H9 (cell line): ENCODE measurements around the gene IL5RA. TPM values are rescaled to one million over a fixed set of nuclear protein-coding genes. Genes with fewer than 3 reads are reported as not detected.

ENCODE experiments used
- DNase-seq: peaks from one replicate; pipeline ENCODE4 v3.0.0-alpha.2; 2017
- H2AFZ ChIP-seq: one replicate; pipeline ENCODE4 v1.6.1; 2013; ENCODE audit warnings: mild to moderate bottlenecking, low read length, control low read depth, moderate library complexity
- H2AK5ac ChIP-seq: 2 replicates; pipeline ENCODE4 v1.6.1; 2013; ENCODE audit warnings: low read length, control low read depth, mixed read lengths; ENCODE audit not compliant: insufficient read length
- H2BK120ac ChIP-seq: one replicate; pipeline ENCODE4 v1.6.1; 2013; ENCODE audit warnings: low read depth, mild to moderate bottlenecking, low read length, control low read depth, inconsistent platforms; ENCODE audit not compliant: poor library complexity, severe bottlenecking
- H2BK12ac ChIP-seq: 2 replicates; pipeline ENCODE4 v1.6.1; 2013; ENCODE audit warnings: low read length, control low read depth, mixed read lengths, low read depth; ENCODE audit not compliant: insufficient read length
- H2BK15ac ChIP-seq: 2 replicates; pipeline ENCODE4 v1.6.1; 2013; ENCODE audit warnings: low read depth, low read length, control low read depth
- H2BK20ac ChIP-seq: one replicate; pipeline ENCODE4 v1.6.1; 2013; ENCODE audit warnings: low read depth, mild to moderate bottlenecking, low read length, control low read depth, inconsistent platforms; ENCODE audit not compliant: poor library complexity, severe bottlenecking
- H2BK5ac ChIP-seq: 2 replicates; pipeline ENCODE4 v1.6.1; 2013; ENCODE audit warnings: low read length, control low read depth, mixed read lengths; ENCODE audit not compliant: insufficient read length
- H3K14ac ChIP-seq: 2 replicates; pipeline ENCODE4 v1.6.1; 2013; ENCODE audit warnings: low read length, control low read depth; ENCODE audit not compliant: insufficient read depth
- H3K18ac ChIP-seq: 2 replicates; pipeline ENCODE4 v1.6.1; 2013; ENCODE audit warnings: low read depth, mild to moderate bottlenecking, mixed read lengths, low read length, control low read depth; ENCODE audit not compliant: insufficient read length
- H3K23ac ChIP-seq: 2 replicates; pipeline ENCODE4 v1.6.1; 2013; ENCODE audit warnings: low read length, control low read depth, mixed read lengths, low read depth; ENCODE audit not compliant: insufficient read length
- H3K23me2 ChIP-seq: 2 replicates; pipeline ENCODE4 v1.6.1; 2013; ENCODE audit warnings: low read depth, mild to moderate bottlenecking, mixed read lengths, low read length, control low read depth; ENCODE audit not compliant: insufficient read length, poor library complexity, severe bottlenecking
- H3K27ac ChIP-seq: 2 replicates; pipeline ENCODE4 v1.5.1; 2013; ENCODE audit warnings: low read length, control low read depth, mixed read lengths, low read depth; ENCODE audit not compliant: insufficient read length
- H3K27me3 ChIP-seq: 2 replicates; pipeline ENCODE4 v1.6.1; 2013; ENCODE audit warnings: low read length, control low read depth, inconsistent platforms; ENCODE audit not compliant: insufficient read depth
- H3K4ac ChIP-seq: 2 replicates; pipeline ENCODE4 v1.6.1; 2013; ENCODE audit warnings: low read depth, mild to moderate bottlenecking, control low read depth, inconsistent platforms, low read length, moderate library complexity
- H3K4me1 ChIP-seq: 2 replicates; pipeline ENCODE4 v1.6.1; 2013; ENCODE audit warnings: low read length, control low read depth, inconsistent platforms; ENCODE audit not compliant: insufficient read depth
- H3K4me2 ChIP-seq: 2 replicates; pipeline ENCODE4 v1.6.1; 2013; ENCODE audit warnings: low read length, control low read depth, mixed read lengths; ENCODE audit not compliant: insufficient read length, insufficient read depth
- H3K56ac ChIP-seq: 2 replicates; pipeline ENCODE4 v1.6.1; 2013; ENCODE audit warnings: low read depth, mild to moderate bottlenecking, mixed read lengths, low read length, control low read depth; ENCODE audit not compliant: insufficient read length
- H3K79me1 ChIP-seq: 2 replicates; pipeline ENCODE4 v1.6.1; 2013; ENCODE audit warnings: low read depth, mild to moderate bottlenecking, moderate library complexity, low read length, control low read depth, inconsistent platforms; ENCODE audit not compliant: insufficient read depth, poor library complexity, severe bottlenecking
- H3K79me2 ChIP-seq: 2 replicates; pipeline ENCODE4 v1.6.1; 2013; ENCODE audit warnings: low read length, control low read depth, inconsistent platforms; ENCODE audit not compliant: insufficient read depth
- H3K9ac ChIP-seq: 2 replicates; pipeline ENCODE4 v1.6.1; 2013; ENCODE audit warnings: low read length, control low read depth, mixed read lengths; ENCODE audit not compliant: insufficient read length; ENCODE audit errors: extremely low read depth
- H3K9me3 ChIP-seq: one replicate; pipeline ENCODE4 v1.6.1; 2013; ENCODE audit warnings: low read depth, low read length, inconsistent platforms; ENCODE audit not compliant: control insufficient read depth
- H3T11ph ChIP-seq: one replicate; pipeline ENCODE4 v1.6.1; 2013; ENCODE audit warnings: mild to moderate bottlenecking, low read length, control low read depth, inconsistent platforms
- H4K20me1 ChIP-seq: one replicate; pipeline ENCODE4 v1.6.1; 2013; ENCODE audit not compliant: control insufficient read depth, insufficient read length, insufficient read depth
- H4K5ac ChIP-seq: 2 replicates; pipeline ENCODE4 v1.6.1; 2013; ENCODE audit warnings: low read depth, mild to moderate bottlenecking, mixed read lengths, low read length, control low read depth; ENCODE audit not compliant: insufficient read length
- H4K8ac ChIP-seq: replicated peaks from 2 replicates; pipeline ENCODE4 v1.6.1; 2013; ENCODE audit warnings: low read length, control low read depth, mixed read lengths, low read depth; ENCODE audit not compliant: insufficient read length
- H4K91ac ChIP-seq: 2 replicates; pipeline ENCODE4 v1.6.1; 2013; ENCODE audit warnings: low read depth, mild to moderate bottlenecking, moderate library complexity, mixed read lengths, low read length, control low read depth; ENCODE audit not compliant: insufficient read length
- H3K27ac Mint-ChIP-seq, 3 experiments: 2 replicates in 2 of 3; 3 replicates in 1 of 3; pipeline ENCODE4 v1.8.0; 2020 to 2021; ENCODE audit warnings: mixed read lengths in 3 of 3, mild to moderate bottlenecking in 1 of 3, moderate library complexity in 1 of 3
- H3K27me3 Mint-ChIP-seq: 2 replicates; pipeline ENCODE4 v1.8.0; 2021; ENCODE audit warnings: low read depth, mild to moderate bottlenecking, moderate library complexity, mixed read lengths
- H3K36me3 Mint-ChIP-seq, 3 experiments: 2 replicates in 2 of 3; 3 replicates in 1 of 3; pipeline ENCODE4 v1.8.0; 2020 to 2021; ENCODE audit warnings: low read depth in 3 of 3, mixed read lengths in 3 of 3; ENCODE audit not compliant: insufficient read depth in 1 of 3
- H3K4me1 Mint-ChIP-seq, 2 experiments: 2 replicates each; pipeline ENCODE4 v1.8.0; 2020; ENCODE audit warnings: mixed read lengths in 2 of 2
- H3K4me3 Mint-ChIP-seq, 2 experiments: 2 replicates in 1 of 2; 3 replicates in 1 of 2; pipeline ENCODE4 v1.8.0; 2020 to 2021; ENCODE audit warnings: mild to moderate bottlenecking in 2 of 2, mixed read lengths in 2 of 2, moderate library complexity in 1 of 2
- H3K9me3 Mint-ChIP-seq, 2 experiments: 2 replicates in 1 of 2; 3 replicates in 1 of 2; pipeline ENCODE4 v1.8.0; 2020; ENCODE audit warnings: mild to moderate bottlenecking in 2 of 2, mixed read lengths in 2 of 2, moderate library complexity in 1 of 2
- WGBS: extraction: QIAGEN DNeasy Blood & Tissue Kit; methylation state at CpG from one replicate; pipeline ENCODE4 v1.1.7; 2013; ENCODE audit warnings: missing lambda C conversion rate, low lambda C conversion rate, mixed read lengths; ENCODE audit not compliant: insufficient read length; ENCODE audit errors: extremely low coverage; 5-methylcytosine and 5-hydroxymethylcytosine counted together
- total RNA-seq: library from RNA; stranded (reverse); gene quantifications from 2 replicates; pipeline ENCODE4 v1.2.1, GENCODE V29; 2021
- TF ChIP-seq, protein P1 (sequence below): fragments of 200-600 bp; sonication (generic); conservative IDR thresholded peaks from 3 replicates; pipeline ENCODE4 v1.8.0; 2021; ENCODE audit warnings: antibody characterized with exemption, mild to moderate bottlenecking

Gene IL5RA
- total RNA-seq, 1 experiment from 2014 or later = not detected

DNA sequence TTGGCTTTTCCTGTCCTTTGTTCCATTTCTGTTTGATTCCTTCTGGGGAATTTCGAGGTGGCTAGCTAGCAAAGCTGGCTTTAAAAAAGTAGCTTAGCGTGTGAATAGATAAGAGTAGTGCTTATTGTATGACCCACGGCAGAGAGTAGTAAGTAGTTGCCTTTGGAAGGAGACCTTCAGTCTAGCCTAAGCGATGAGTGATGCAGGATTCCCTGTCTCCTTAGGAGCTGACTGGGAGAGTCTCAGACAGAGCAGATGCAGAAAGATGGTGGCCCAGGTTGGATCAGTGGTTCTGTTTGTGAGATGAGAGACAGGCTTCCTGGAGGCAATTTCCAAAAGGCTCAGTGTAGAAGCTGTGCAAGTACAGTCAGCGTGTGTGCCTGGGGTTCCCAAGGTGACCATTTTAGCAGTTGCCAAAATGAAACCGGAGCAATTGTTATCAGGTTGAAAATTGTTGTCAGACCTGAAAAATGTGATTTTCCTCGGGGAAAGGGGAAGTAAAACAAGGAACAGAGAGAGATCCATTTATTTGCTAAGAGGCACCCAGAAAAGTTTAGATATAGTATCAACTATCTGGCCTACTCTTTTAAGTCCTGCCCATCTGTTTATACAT is 681 bp upstream of the IL5RA start:
- no peaks in the 10 kb centered on the region for H3K79me1 ChIP-seq
- H2BK120ac ChIP-seq = no peak overlapping the region
- no peaks in the 10 kb centered on the region for H3K27me3 ChIP-seq
- no peak overlapping the region for H2BK15ac ChIP-seq
- peaks cover 14 to 17% of the 10 kb centered on the region in 2 experiments for H3K4me1 Mint-ChIP-seq
- peak overlapping the region; percentile 43 for H3T11ph ChIP-seq
- peak overlapping the region; percentile 65 for H2AFZ ChIP-seq
- no peaks in the 10 kb centered on the region for H3K36me3 Mint-ChIP-seq
- WGBS = no CpG with 5 or more reads among the region's 7 CpGs
- no peaks in the 10 kb centered on the region for H3K79me2 ChIP-seq
- H3K9me3 ChIP-seq = no peaks in the 10 kb centered on the region
- H3K18ac ChIP-seq = peak overlapping the region; percentile 73
- H3K27me3 Mint-ChIP-seq = no peaks in the 10 kb centered on the region
- no peak overlapping the region for H4K91ac ChIP-seq
- no peak overlapping the region for H3K4me3 Mint-ChIP-seq
- TF ChIP-seq, protein P1, sequence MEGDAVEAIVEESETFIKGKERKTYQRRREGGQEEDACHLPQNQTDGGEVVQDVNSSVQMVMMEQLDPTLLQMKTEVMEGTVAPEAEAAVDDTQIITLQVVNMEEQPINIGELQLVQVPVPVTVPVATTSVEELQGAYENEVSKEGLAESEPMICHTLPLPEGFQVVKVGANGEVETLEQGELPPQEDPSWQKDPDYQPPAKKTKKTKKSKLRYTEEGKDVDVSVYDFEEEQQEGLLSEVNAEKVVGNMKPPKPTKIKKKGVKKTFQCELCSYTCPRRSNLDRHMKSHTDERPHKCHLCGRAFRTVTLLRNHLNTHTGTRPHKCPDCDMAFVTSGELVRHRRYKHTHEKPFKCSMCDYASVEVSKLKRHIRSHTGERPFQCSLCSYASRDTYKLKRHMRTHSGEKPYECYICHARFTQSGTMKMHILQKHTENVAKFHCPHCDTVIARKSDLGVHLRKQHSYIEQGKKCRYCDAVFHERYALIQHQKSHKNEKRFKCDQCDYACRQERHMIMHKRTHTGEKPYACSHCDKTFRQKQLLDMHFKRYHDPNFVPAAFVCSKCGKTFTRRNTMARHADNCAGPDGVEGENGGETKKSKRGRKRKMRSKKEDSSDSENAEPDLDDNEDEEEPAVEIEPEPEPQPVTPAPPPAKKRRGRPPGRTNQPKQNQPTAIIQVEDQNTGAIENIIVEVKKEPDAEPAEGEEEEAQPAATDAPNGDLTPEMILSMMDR = no peak
- H3K4ac ChIP-seq = 0 out of 2 replicates have a peak overlapping the region, but pooled peaks have one; percentile 65
- H2BK12ac ChIP-seq = no peak overlapping the region
- H3K56ac ChIP-seq = no peak overlapping the region
- H4K20me1 ChIP-seq = no peaks in the 10 kb centered on the region
- H3K4me1 ChIP-seq = no peaks in the 10 kb centered on the region; the same call in 1 of the 2 replicates
- H2BK5ac ChIP-seq = no peak overlapping the region
- H2AK5ac ChIP-seq = no peak overlapping the region
- H3K9ac ChIP-seq = no peak overlapping the region
- no peak overlapping the region for H4K5ac ChIP-seq
- no peak overlapping the region for H3K4me2 ChIP-seq
- no peak overlapping the region for H3K23ac ChIP-seq
- no peaks in the 10 kb centered on the region; a peak in 1 of 5 replicates for H3K9me3 Mint-ChIP-seq
- no peaks in the 10 kb centered on the region for H3K23me2 ChIP-seq
- peak overlapping the region; percentile 16 to 82 (median 49); a peak in 4 of 7 replicates for H3K27ac Mint-ChIP-seq
- peak overlapping the region; percentile 91 for H2BK20ac ChIP-seq
- no peak overlapping the region for H3K14ac ChIP-seq
- H3K27ac ChIP-seq = peak overlapping the region; percentile 7
- no peak overlapping the region for H4K8ac ChIP-seq
- DNase-seq = no peak
